Activated CD4-positive, alpha-beta memory T cell treated with anti-CD3 and anti-CD28 coated beads, Interleukin-2, amount 10 ng/mL, durations not matched to agents 7 days and 5 days (primary cell): Measurements from ENCODE around the gene LRIT3. TPM values are rescaled to one million over a fixed set of nuclear protein-coding genes. Genes with fewer than 3 reads are reported as not detected.
"Not testable (repeated sequence)": the region's sequence is repeated elsewhere in the genome, so short reads cannot be mapped to it uniquely, and the experiment has no call there.

Experiments
- CTCF ChIA-PET: fragments of 350-600 bp; sonication (Branson Sonifier 250); formaldehyde crosslinking; loops from one replicate; lab custom pipeline; 2021; ENCODE audit warnings: antibody characterized with exemption, inconsistent platforms; lab: Charles Lee
- POLR2A ChIA-PET: fragments of 350-600 bp; sonication (Branson Sonifier 250); formaldehyde crosslinking; loops from one replicate; lab custom pipeline; 2021; ENCODE audit warnings: antibody characterized with exemption; lab: Charles Lee
- DNase-seq: peaks from one replicate; pipeline ENCODE4 v3.0.0-alpha.2; 2020
- H3K27ac Mint-ChIP-seq: one replicate; pipeline ENCODE4 v1.8.0; 2021; ENCODE audit warnings: mild to moderate bottlenecking, mixed read lengths
- H3K27me3 Mint-ChIP-seq: one replicate; pipeline ENCODE4 v1.8.0; 2021; ENCODE audit warnings: mixed read lengths
- H3K36me3 Mint-ChIP-seq: one replicate; pipeline ENCODE4 v1.8.0; 2021; ENCODE audit warnings: low read depth, mixed read lengths
- H3K4me1 Mint-ChIP-seq: one replicate; pipeline ENCODE4 v1.8.0; 2021; ENCODE audit warnings: mixed read lengths
- H3K4me3 Mint-ChIP-seq: one replicate; pipeline ENCODE4 v1.8.0; 2021; ENCODE audit warnings: mild to moderate bottlenecking, mixed read lengths
- H3K9me3 Mint-ChIP-seq: one replicate; pipeline ENCODE4 v1.8.0; 2021; ENCODE audit warnings: mixed read lengths
- total RNA-seq, 2 experiments: library from RNA; stranded (reverse); gene quantifications; one replicate each; pipeline ENCODE4 v1.2.3, GENCODE V29; 2021

LRIT3 gene
- total RNA-seq, 2 experiments from 2014 or later, result 0.10 TPM

DNA sequence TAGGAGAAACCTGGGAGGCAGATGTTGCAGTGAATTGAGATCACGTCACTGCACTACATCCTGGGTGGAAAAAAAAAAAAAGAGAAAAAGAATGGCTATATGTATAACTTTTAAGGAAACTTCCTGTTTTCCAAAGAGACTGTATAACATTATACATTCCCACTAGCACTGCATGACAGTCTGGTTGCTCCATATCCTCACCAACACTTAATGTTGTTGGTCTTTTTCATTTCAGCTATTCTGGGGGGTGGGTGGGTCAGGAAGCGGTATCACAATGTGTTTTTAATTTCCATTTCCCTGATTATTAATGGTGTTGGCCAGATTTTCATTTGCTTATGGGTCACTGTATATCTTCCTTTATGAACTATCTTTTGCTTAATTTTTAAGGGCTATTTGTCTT lies 13.4 kb downstream of the LRIT3 start:
- ChIA-PET CTCF (interaction anchor here (0.6 kb wide), 2 partner anchors 13 to 86 kb away, joined by 3 read pairs; no protein-coding TSS in a partner anchor), POLR2A (no interaction called here)

DNA sequence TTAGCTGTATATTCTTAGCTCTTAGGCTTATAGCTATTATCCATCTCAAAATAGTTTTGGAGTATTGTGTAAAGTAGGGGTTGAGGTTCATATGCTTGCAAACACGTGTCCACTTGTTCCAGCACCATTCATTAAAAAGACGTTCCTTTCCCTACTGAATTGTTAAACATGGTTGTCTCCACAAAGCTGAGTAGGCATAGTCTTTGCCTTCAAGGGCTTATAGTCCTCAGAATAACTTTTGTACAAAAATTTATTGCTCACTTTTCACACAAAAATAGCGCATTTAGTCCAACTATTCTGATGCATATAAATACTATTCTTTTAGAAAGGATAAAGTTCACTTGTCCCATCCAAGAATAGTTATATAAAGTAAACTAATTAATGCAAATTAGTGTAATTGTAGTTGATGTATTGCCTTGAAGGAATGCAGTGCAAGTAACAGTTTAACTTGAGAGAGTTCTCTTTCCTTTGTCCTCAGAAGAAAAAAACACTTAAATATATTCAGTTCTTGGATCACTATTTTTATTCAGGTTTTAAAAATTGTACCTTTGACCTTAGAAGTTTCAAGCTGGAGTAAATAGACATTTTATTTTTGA lies 14.1 kb downstream of the LRIT3 start:
- H3K36me3 Mint-ChIP-seq, result peaks cover 4% of the 10 kb centered on the region
- H3K4me3 Mint-ChIP-seq, result no peak overlapping the region
- no peaks in the 10 kb centered on the region for H3K4me1 Mint-ChIP-seq
- DNase-seq, result no peak
- no peak overlapping the region for H3K27ac Mint-ChIP-seq
- H3K27me3 Mint-ChIP-seq, result no peaks in the 10 kb centered on the region
- H3K9me3 Mint-ChIP-seq, result peaks cover 10% of the 10 kb centered on the region
- ChIA-PET POLR2A (no interaction called here), CTCF (no interaction called here)

More for the DNA sequence above, 13.4 kb downstream of the LRIT3 start:
- Mint-ChIP-seq H3K9me3 (peaks cover 13% of the 10 kb centered on the region), H3K4me1 (no peaks in the 10 kb centered on the region), H3K36me3 (peaks cover 4% of the 10 kb centered on the region), H3K4me3 (no peak overlapping the region), H3K27me3 (no peaks in the 10 kb centered on the region), H3K27ac (no peak overlapping the region)
- DNase-seq, result no peak

DNA sequence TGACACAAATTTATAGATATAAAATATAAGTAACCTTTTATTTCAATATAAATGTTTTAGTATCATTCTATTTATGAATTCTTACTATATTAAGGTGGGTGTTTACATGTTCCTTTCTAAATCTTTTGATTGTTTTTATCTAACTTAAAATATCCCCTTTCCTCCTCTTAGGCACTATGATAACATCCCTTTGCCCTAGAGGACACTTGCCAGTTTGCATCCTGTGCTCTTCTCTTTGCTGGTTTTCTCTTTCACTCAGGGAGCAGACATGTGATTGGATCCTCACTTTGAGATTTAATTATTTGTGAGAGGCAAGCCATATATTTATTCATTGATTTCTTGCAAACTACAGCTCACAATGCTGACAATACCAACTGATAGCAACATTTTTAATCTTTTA lies 16.2 kb downstream of the LRIT3 start:
- Mint-ChIP-seq H3K36me3 (peaks cover 4% of the 10 kb centered on the region), H3K4me1 (no peaks in the 10 kb centered on the region), H3K27me3 (no peaks in the 10 kb centered on the region), H3K27ac (no peak overlapping the region), H3K4me3 (no peak overlapping the region), H3K9me3 (peaks cover 10% of the 10 kb centered on the region)
- ChIA-PET CTCF (no interaction called here), POLR2A (no interaction called here)
- DNase-seq, result no peak

DNA sequence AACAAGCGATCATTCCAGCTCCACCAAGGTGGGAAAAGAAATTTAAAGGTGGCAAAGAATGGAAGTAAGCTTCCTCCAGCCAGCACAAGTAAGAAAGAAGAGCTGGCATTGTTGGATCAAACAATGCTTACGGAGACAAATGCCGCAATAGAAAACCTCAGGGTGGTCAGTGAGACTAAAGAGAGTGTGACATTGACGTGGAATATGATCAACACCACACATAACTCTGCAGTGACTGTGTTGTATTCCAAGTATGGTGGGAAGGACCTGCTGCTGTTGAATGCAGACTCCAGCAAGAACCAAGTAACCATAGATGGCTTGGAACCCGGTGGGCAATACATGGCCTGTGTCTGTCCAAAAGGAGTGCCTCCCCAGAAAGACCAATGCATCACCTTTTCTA lies 22.2 kb downstream of the LRIT3 start:
- Mint-ChIP-seq H3K9me3 (no peaks in the 10 kb centered on the region), H3K27me3 (no peaks in the 10 kb centered on the region), H3K4me3 (no peak overlapping the region), H3K4me1 (no peaks in the 10 kb centered on the region), H3K27ac (no peak overlapping the region), H3K36me3 (no peaks in the 10 kb centered on the region)
- POLR2A ChIA-PET, result no interaction called here
- no peak for DNase-seq
- CTCF ChIA-PET, result no interaction called here

DNA sequence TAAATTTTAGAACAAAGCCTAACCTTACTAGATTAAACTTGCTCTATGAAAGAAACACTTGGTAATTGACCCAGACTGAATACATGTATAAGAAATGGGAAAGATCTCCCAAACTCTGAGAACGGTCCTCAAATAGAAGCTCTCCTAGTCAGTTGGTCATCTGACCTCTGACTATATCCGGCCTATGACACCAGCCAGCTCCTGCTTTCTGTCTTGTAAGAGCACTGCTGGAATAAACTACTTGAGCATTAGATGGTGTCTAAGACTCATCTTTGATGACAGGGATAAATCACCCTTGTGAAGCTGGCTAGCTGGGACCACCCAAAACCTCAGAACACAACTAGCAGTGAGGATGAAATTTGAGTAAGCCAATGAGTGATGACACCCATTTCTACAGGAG lies 24.2 kb downstream of the LRIT3 start:
- Mint-ChIP-seq H3K36me3 (no peaks in the 10 kb centered on the region), H3K4me3 (no peak overlapping the region), H3K27ac (no peak overlapping the region), H3K4me1 (no peaks in the 10 kb centered on the region), H3K9me3 (no peaks in the 10 kb centered on the region), H3K27me3 (no peaks in the 10 kb centered on the region)
- no peak for DNase-seq
- ChIA-PET CTCF (no interaction called here), POLR2A (no interaction called here)

DNA sequence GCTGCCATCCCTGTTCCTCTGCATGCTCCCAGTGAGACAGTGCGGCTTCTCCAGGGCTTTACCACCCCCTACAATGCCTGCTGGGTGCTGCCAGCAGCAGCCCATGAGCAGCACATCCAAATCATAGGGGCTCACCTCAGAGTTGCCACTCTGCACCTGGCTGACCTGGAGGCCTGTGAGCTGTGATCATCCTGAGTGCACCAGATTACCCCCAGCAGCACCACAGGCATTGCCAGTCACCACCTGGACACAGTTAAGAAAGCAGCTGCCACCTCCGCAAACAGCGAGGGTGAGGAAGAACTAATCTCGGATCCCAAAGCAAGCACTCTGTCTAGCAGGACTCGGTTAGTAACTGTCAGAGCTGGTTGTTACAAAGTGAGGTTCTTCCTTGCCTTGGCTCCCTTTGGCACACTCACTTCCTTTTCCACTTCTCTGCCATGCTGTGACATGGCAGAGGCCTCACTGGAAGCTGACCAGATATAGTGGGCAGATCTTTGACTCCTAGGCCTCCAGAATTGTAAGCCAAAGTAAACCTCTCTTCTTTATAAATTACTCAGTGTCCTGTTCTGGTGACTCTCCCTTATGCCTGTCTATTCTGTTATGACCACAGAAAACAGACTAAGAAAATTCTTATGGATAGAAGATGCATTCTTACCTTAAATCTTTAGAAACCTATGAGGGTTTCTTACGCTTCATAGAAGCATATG lies 25.2 kb downstream of the LRIT3 start:
- no peak overlapping the region for H3K4me3 Mint-ChIP-seq
- no peaks in the 10 kb centered on the region for H3K36me3 Mint-ChIP-seq
- no peak overlapping the region for H3K27ac Mint-ChIP-seq
- CTCF ChIA-PET, result no interaction called here
- peaks cover 2% of the 10 kb centered on the region for H3K27me3 Mint-ChIP-seq
- no peak for DNase-seq
- POLR2A ChIA-PET, result no interaction called here
- H3K4me1 Mint-ChIP-seq, result no peaks in the 10 kb centered on the region
- no peaks in the 10 kb centered on the region for H3K9me3 Mint-ChIP-seq

DNA sequence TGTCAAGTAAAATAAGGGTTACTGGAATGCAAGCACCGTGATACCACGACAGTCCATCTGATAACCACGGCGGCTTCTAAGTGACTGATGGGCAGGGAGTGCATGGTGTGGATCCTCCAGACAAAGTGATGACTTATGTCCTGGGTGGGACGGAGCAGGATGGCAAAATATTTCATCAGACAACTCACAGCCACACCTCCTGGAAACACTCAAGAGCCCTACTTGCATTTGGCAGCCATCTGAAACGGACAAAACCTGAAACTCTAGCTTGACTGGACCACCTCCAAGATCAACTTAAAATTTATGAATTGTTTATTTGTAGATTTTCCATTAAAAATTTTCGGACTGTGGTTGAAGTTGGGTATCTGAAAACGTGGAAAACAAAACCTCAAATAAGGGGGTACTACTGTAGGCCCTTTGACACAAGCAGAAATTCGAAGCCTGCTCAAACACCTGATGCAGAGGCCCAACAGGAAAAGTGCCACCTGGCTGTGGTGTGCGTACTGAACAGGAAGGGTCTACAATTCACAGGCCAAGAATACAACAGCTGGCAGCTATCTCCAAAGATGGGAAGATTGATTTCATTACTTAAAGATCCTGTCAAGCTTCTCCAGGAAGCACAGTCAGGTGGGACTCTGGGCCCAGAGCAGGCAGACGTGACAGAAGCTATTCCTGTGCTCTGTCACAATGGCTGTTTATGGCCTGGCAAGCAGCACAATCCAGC lies 26.0 kb downstream of the LRIT3 start:
- Mint-ChIP-seq H3K27ac (no peak overlapping the region), H3K27me3 (peaks cover 2% of the 10 kb centered on the region), H3K9me3 (no peaks in the 10 kb centered on the region), H3K4me1 (no peaks in the 10 kb centered on the region), H3K4me3 (no peak overlapping the region), H3K36me3 (no peaks in the 10 kb centered on the region)
- POLR2A ChIA-PET, result no interaction called here
- CTCF ChIA-PET, result no interaction called here
- DNase-seq, result no peak

DNA sequence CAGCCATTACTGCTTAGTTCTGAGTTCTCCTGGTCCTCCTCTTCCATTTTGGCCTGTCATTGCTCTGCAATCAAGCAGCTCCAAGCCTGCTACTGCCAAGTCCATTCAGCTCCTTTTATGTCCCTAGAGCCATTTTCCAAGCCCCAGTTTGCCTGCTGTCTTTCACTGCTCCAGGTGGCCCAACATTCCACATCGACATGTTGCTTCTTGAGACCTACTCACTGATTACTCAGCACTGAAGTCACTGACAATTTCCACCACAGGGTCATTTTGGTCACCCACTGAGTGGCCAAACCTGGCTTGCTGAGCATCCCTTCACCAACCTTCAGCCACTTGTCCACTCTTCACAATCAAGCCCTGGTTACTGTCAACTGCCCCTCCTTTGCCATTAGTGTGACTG lies 27.2 kb downstream of the LRIT3 start:
- CTCF ChIA-PET, result no interaction called here
- H3K27ac Mint-ChIP-seq, result no peak overlapping the region
- no peaks in the 10 kb centered on the region for H3K36me3 Mint-ChIP-seq
- no peak overlapping the region for H3K4me3 Mint-ChIP-seq
- no peaks in the 10 kb centered on the region for H3K9me3 Mint-ChIP-seq
- DNase-seq, result no peak
- no peaks in the 10 kb centered on the region for H3K4me1 Mint-ChIP-seq
- POLR2A ChIA-PET, result no interaction called here
- H3K27me3 Mint-ChIP-seq, result peaks cover 2% of the 10 kb centered on the region

DNA sequence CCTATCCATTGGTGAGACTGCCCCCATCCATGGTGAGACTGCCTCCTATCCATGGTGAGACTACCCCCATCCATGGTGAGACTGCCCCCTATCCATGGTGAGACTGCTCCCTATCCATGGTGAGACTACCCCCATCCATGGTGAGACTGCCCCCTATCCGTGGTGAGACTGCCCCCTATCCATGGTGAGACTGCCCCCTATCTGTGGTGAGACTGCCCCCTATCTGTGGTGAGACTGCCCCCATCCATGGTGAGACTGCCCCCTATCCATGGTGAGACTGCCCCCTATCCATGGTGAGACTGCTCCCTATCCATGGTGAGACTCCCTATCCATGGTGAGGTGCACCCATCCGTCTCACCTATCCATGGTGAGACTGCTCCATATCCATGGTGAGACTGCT lies 27.6 kb downstream of the LRIT3 start:
- H3K4me3 Mint-ChIP-seq, DNase-seq, CTCF ChIA-PET, H3K36me3 Mint-ChIP-seq, H3K27ac Mint-ChIP-seq, H3K27me3 Mint-ChIP-seq, POLR2A ChIA-PET, H3K9me3 Mint-ChIP-seq, H3K4me1 Mint-ChIP-seq: not testable (repeated sequence)

DNA sequence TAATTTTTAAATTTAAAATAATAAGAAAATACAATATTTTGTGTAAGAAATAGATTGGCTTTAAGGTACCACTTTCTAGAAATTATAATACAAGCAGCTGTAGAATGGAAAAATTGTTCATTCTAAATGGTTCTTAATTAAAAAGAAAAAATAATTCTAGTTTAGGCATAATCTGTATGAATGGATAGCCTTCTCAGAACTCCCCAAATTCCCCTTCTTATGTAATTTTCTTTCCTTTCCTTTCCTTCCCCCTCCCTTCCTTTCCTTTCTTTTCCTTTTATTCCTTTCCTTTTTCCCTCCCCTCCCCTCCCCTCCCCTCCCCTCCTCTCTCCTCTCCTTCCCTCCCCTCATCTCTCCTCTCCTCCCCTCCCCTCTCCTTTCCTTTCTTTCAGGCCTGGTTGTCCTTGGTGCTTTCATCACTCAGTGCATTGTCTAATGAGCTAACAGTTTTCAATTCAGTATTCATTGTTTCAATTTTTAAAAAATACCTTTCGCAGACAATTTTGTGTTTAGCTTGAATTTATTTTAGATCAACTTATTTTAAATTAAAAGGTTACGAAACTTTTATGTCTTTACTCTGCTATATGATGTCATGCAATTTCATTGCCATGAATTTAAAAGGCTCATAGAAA lies 28.8 kb downstream of the LRIT3 start:
- Mint-ChIP-seq H3K9me3 (no peaks in the 10 kb centered on the region), H3K36me3 (no peaks in the 10 kb centered on the region), H3K4me1 (no peaks in the 10 kb centered on the region), H3K4me3 (no peak overlapping the region), H3K27me3 (peaks cover 6% of the 10 kb centered on the region), H3K27ac (no peak overlapping the region)
- CTCF ChIA-PET, result no interaction called here
- POLR2A ChIA-PET, result no interaction called here
- no peak for DNase-seq

DNA sequence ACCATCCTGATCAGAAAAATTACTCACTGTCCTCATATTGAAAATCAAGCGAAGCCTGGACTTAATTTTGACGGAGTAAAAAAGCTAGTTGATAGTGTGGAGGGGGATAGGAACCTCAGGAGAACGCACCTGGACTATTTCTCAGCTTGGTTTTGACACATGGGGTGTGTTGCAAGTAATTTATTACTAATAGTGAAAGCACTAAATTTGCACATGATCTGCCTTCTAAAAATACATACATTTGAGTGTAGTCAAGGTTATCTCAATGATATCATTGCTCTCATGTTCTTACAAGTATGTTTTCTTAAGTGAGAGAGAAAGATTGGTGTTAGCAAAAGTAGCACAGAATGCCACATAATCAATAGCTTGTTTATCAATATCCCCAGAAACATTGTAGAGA lies 29.5 kb downstream of the LRIT3 start:
- ChIA-PET CTCF (no interaction called here), POLR2A (no interaction called here)
- Mint-ChIP-seq H3K27ac (no peak overlapping the region), H3K27me3 (peaks cover 10% of the 10 kb centered on the region), H3K36me3 (no peaks in the 10 kb centered on the region), H3K9me3 (no peaks in the 10 kb centered on the region), H3K4me1 (no peaks in the 10 kb centered on the region), H3K4me3 (no peak overlapping the region)
- DNase-seq, result no peak

DNA sequence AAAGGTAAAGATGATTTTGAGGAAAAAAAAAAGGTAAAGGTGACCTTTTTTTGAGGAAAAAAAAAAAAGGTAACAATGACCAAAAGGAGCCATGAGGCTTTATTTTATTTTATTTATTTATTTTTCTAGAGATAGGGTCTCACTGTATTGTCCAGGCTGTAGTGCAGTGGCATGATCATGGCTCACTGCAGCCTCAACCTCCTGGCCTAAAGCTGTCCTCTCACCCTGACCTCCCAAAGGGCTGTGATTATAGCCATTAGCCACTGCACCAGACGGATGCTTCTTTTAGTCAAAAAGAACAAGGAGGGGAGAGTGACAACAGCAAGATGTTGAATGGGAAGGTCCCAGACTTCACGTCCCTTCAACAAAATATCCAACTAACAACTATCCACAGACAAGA lies 30.4 kb downstream of the LRIT3 start:
- Mint-ChIP-seq H3K9me3 (no peaks in the 10 kb centered on the region), H3K36me3 (no peaks in the 10 kb centered on the region), H3K27me3 (peaks cover 10% of the 10 kb centered on the region), H3K4me3 (no peak overlapping the region), H3K4me1 (no peaks in the 10 kb centered on the region), H3K27ac (no peak overlapping the region)
- ChIA-PET POLR2A (no interaction called here), CTCF (no interaction called here)
- DNase-seq, result no peak

DNA sequence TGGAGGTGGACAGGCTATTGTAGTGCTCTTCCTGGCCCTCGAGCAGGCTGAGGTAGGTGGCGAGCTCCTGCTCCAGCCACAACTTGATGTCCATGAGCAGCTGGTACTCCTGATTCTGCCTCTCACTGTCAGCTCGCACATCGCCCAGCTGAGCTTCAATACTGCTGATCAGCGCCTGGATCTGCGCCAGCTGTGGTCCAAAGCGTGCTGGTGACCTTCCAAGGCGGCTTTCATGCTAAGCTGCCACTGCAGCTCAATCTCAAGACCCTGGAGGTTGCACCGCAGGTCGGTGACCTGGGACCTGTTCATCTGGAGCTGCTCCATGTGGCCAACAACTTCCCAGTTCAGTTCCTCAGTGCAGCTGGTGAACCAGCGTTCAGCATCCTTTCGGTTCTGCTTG lies 31.2 kb downstream of the LRIT3 start:
- Mint-ChIP-seq H3K9me3 (no peaks in the 10 kb centered on the region), H3K4me1 (no peaks in the 10 kb centered on the region), H3K27ac (no peak overlapping the region), H3K36me3 (no peaks in the 10 kb centered on the region), H3K4me3 (no peak overlapping the region), H3K27me3 (peaks cover 12% of the 10 kb centered on the region)
- ChIA-PET POLR2A (no interaction called here), CTCF (interaction anchor here (0.6 kb wide), 1 partner anchor 680 kb away, joined by 4 read pairs; no protein-coding TSS in a partner anchor)
- no peak for DNase-seq
